Measurements from ENCODE around the gene TSEN54.
"Not testable (repeated sequence)": the region's sequence is repeated elsewhere in the genome, so short reads cannot be mapped to it uniquely, and the experiment has no call there.

Gene TSEN54

GRCh38 chr17:75516255-75516618 lies at the start of gene TSEN54:
TSS of gene TSEN54 (plus strand) at chr17:75516528. CDS start at chr17:75516561, 33 bp downstream.
- peak; percentile 93 for DNase-seq (ENCODE audit: low spot score)

- DNase-seq (ENCODE audit: low spot score) = no peak
Measured at GRCh38 chr17:75468291-75468754, 48.0 kb upstream of the TSEN54 start.

- no peak for DNase-seq (ENCODE audit: low spot score)
Measured at GRCh38 chr17:75468779-75469373, 47.5 kb upstream of the TSEN54 start.

- DNase-seq (ENCODE audit: low spot score) = no peak
Measured at GRCh38 chr17:75471207-75471606, 45.1 kb upstream of the TSEN54 start.

GRCh38 chr17:75472119-75472518 lies 44.2 kb upstream of the TSEN54 start:
- no peak for DNase-seq (ENCODE audit: low spot score)

- DNase-seq (ENCODE audit: low spot score) = no peak
Measured at GRCh38 chr17:75473246-75473645, 43.1 kb upstream of the TSEN54 start.

- no peak for DNase-seq (ENCODE audit: low spot score)
Measured at GRCh38 chr17:75474736-75475135, 41.6 kb upstream of the TSEN54 start.

GRCh38 chr17:75475144-75475835 lies 41.0 kb upstream of the TSEN54 start:
- no peak for DNase-seq (ENCODE audit: low spot score)

GRCh38 chr17:75475851-75476250 lies 40.5 kb upstream of the TSEN54 start:
- no peak for DNase-seq (ENCODE audit: low spot score)

- DNase-seq (ENCODE audit: low spot score) = no peak
Measured at GRCh38 chr17:75476271-75476671, 40.1 kb upstream of the TSEN54 start.

GRCh38 chr17:75476752-75477489 lies 39.4 kb upstream of the TSEN54 start:
- DNase-seq (ENCODE audit: low spot score) = no peak

GRCh38 chr17:75477490-75477862 lies 38.9 kb upstream of the TSEN54 start:
- not testable (repeated sequence) for DNase-seq (ENCODE audit: low spot score)

GRCh38 chr17:75478508-75478907 lies 37.8 kb upstream of the TSEN54 start:
- no peak for DNase-seq (ENCODE audit: low spot score)

- DNase-seq (ENCODE audit: low spot score) = no peak
Measured at GRCh38 chr17:75480281-75480680, 36.0 kb upstream of the TSEN54 start.

- DNase-seq (ENCODE audit: low spot score) = no peak
Measured at GRCh38 chr17:75481194-75482068, 34.9 kb upstream of the TSEN54 start.

GRCh38 chr17:75482098-75482942 lies 34.0 kb upstream of the TSEN54 start:
- DNase-seq (ENCODE audit: low spot score) = no peak

GRCh38 chr17:75485688-75486087 lies 30.6 kb upstream of the TSEN54 start:
- no peak for DNase-seq (ENCODE audit: low spot score)

- DNase-seq (ENCODE audit: low spot score) = no peak
Measured at GRCh38 chr17:75486151-75486550, 30.2 kb upstream of the TSEN54 start.

GRCh38 chr17:75486951-75487350 lies 29.4 kb upstream of the TSEN54 start:
- no peak for DNase-seq (ENCODE audit: low spot score)

- peak; percentile 34 for DNase-seq (ENCODE audit: low spot score)
Measured at GRCh38 chr17:75487351-75488070, 28.8 kb upstream of the TSEN54 start.
